Esophagus muscularis mucosa (tissue), 3 donors: ENCODE results near the gene RFK.

Source experiments
- POLR2A ChIP-seq: fragments of 450-650 bp; IDR thresholded peaks from one replicate; pipeline ENCODE4 v1.6.1; 2017; ENCODE audit warnings: antibody characterized with exemption, moderate library complexity, mild to moderate bottlenecking, low read depth
- TF ChIP-seq, protein P1 (sequence below), 3 experiments: fragments of 200-600 bp in 2 of 3; fragments of 450-650 bp in 1 of 3; sonication (generic) in 2 of 3; IDR thresholded peaks; one replicate each; pipeline ENCODE4 v1.5.1; 2017 to 2019; ENCODE audit warnings: antibody characterized with exemption in 3 of 3, mild to moderate bottlenecking in 2 of 3, moderate library complexity in 1 of 3

DNA sequence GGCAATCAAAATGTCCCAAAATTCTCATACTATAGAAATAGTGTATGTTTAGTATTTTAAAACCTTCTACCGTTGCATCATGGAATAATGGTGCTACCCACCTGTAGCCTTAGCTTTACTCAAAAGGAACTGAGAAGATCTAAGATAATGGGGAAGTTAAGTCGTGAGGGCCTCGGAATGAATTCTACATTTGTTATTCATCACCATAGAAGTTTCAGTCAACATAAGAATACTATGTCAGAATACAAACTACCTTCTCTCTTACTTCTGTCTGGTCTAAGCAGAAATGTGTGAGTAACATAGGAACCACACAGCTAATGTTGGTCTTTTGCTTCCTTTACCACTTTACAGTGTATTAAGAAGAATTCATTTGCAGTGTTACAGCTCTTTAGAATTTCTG lies 43.2 kb downstream of the RFK start:
- no peak for TF ChIP-seq POLR2A
- TF ChIP-seq, protein P1, sequence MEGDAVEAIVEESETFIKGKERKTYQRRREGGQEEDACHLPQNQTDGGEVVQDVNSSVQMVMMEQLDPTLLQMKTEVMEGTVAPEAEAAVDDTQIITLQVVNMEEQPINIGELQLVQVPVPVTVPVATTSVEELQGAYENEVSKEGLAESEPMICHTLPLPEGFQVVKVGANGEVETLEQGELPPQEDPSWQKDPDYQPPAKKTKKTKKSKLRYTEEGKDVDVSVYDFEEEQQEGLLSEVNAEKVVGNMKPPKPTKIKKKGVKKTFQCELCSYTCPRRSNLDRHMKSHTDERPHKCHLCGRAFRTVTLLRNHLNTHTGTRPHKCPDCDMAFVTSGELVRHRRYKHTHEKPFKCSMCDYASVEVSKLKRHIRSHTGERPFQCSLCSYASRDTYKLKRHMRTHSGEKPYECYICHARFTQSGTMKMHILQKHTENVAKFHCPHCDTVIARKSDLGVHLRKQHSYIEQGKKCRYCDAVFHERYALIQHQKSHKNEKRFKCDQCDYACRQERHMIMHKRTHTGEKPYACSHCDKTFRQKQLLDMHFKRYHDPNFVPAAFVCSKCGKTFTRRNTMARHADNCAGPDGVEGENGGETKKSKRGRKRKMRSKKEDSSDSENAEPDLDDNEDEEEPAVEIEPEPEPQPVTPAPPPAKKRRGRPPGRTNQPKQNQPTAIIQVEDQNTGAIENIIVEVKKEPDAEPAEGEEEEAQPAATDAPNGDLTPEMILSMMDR (IDR thresholded peaks at IDR 0.05), result no peak
